A549 (cell line): ENCODE data around the gene SHC1.
A peak's percentile ranks its signal among the peaks of the same experiment; 100 is the strongest.

Experiments
- CTCF ChIP-seq: fragments of >200 bp; sonication (Bioruptor Twin); formaldehyde crosslinking; IDR thresholded peaks from 3 replicates; pipeline ENCODE4 v1.5.1; 2016
- POLR2A ChIP-seq: IDR thresholded peaks from 2 replicates; pipeline ENCODE4 v1.6.1; 2012; ENCODE audit warnings: mild to moderate bottlenecking, low read length
- RAD21 ChIP-seq, 2 experiments: fragments of >200 bp in 1 of 2; sonication (Bioruptor Twin) in 1 of 2; formaldehyde crosslinking in 1 of 2; IDR thresholded peaks in 1 of 2; conservative IDR thresholded peaks in 1 of 2; 2 replicates in 1 of 2; 3 replicates in 1 of 2; pipeline ENCODE4 v1.6.1; 2012 to 2018; ENCODE audit warnings: inconsistent platforms in 1 of 2
- ZSCAN20 ChIP-seq: fragments of 250-450 bp; sonication (Bioruptor Pico); IDR thresholded peaks from 2 replicates; pipeline ENCODE4 v1.8.0; 2022; ENCODE audit warnings: mild to moderate bottlenecking, moderate library complexity

- TF ChIP-seq CTCF (peak; percentile 85), POLR2A (no peak), RAD21 (conservative IDR thresholded peaks at IDR 0.05 in 1 of 2, IDR thresholded peaks at IDR 0.05 in 1 of 2) (peak; percentile 81 to 84), ZSCAN20 (CRISPR knock-in tag) (no peak)
Observed at GRCh38 chr1:154943649-154944400, 26.7 kb downstream of the SHC1 start.
